ENCODE data around the gene LRRC4B.
"Not testable (repeated sequence)": the region's sequence is repeated elsewhere in the genome, so short reads cannot be mapped to it uniquely, and the experiment has no call there.

The LRRC4B gene, protein sequence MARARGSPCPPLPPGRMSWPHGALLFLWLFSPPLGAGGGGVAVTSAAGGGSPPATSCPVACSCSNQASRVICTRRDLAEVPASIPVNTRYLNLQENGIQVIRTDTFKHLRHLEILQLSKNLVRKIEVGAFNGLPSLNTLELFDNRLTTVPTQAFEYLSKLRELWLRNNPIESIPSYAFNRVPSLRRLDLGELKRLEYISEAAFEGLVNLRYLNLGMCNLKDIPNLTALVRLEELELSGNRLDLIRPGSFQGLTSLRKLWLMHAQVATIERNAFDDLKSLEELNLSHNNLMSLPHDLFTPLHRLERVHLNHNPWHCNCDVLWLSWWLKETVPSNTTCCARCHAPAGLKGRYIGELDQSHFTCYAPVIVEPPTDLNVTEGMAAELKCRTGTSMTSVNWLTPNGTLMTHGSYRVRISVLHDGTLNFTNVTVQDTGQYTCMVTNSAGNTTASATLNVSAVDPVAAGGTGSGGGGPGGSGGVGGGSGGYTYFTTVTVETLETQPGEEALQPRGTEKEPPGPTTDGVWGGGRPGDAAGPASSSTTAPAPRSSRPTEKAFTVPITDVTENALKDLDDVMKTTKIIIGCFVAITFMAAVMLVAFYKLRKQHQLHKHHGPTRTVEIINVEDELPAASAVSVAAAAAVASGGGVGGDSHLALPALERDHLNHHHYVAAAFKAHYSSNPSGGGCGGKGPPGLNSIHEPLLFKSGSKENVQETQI

DNA sequence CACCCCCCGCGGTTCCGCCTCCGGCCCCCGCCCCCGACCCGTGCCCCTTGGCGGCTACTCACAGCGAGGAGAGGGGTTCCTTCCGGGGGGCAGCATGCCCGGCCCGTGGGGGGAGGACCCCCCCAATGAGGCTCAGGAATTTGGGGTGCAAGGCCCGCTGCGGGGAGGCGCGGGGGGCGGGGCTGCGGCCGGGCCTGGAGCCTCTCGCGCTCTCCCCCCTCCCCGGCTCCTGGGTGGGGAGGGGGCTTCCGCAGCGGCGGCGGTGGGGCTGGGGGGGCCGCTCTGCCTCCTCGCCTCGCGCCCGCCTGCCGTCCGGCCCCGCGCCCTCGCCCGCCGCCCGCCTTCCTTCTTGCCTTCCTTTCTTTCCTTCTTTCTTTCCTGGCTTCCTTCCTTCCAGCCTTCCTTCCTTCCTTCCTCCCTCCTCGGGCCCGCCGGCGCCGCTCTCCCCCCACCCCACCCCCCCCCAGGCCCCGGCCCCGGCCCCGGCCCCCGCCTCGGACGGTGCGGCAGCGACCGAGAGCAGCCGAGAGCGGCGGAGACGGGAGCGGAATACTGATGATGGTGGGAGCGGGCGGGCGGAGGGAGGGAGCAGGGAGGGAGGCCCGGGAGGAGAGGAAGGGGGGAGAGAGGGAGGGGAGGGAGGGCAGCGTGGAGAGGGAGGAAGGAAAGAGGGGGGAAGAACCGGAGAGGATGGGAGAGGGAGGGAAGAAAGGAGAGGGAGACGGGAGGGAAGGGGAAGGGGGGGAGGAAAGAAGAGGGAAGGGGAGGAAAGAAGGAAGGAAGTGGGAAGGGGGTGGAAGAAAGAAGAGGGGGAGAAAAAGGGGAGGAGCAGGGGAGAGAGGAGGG, at the start of gene LRRC4B:
Gene LRRC4B, minus strand, starts transcription at position 554 of the 846 bp plus-strand sequence. CDS start 19,597 bp downstream, outside the sequence.
- POLR2A ChIA-PET = no interaction called here
- DNase-seq (ENCODE audit: extremely low spot score) = no peak
- CTCF ChIA-PET = interaction anchor here (1.9 kb wide), 1 partner anchor 12 kb away, joined by 11 read pairs; no protein-coding TSS in a partner anchor
- TF ChIP-seq, protein P1, sequence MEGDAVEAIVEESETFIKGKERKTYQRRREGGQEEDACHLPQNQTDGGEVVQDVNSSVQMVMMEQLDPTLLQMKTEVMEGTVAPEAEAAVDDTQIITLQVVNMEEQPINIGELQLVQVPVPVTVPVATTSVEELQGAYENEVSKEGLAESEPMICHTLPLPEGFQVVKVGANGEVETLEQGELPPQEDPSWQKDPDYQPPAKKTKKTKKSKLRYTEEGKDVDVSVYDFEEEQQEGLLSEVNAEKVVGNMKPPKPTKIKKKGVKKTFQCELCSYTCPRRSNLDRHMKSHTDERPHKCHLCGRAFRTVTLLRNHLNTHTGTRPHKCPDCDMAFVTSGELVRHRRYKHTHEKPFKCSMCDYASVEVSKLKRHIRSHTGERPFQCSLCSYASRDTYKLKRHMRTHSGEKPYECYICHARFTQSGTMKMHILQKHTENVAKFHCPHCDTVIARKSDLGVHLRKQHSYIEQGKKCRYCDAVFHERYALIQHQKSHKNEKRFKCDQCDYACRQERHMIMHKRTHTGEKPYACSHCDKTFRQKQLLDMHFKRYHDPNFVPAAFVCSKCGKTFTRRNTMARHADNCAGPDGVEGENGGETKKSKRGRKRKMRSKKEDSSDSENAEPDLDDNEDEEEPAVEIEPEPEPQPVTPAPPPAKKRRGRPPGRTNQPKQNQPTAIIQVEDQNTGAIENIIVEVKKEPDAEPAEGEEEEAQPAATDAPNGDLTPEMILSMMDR (IDR thresholded peaks at IDR 0.05; ENCODE audit: control extremely low read depth, extremely low read depth, low read depth, missing control alignments) = no peak

DNA sequence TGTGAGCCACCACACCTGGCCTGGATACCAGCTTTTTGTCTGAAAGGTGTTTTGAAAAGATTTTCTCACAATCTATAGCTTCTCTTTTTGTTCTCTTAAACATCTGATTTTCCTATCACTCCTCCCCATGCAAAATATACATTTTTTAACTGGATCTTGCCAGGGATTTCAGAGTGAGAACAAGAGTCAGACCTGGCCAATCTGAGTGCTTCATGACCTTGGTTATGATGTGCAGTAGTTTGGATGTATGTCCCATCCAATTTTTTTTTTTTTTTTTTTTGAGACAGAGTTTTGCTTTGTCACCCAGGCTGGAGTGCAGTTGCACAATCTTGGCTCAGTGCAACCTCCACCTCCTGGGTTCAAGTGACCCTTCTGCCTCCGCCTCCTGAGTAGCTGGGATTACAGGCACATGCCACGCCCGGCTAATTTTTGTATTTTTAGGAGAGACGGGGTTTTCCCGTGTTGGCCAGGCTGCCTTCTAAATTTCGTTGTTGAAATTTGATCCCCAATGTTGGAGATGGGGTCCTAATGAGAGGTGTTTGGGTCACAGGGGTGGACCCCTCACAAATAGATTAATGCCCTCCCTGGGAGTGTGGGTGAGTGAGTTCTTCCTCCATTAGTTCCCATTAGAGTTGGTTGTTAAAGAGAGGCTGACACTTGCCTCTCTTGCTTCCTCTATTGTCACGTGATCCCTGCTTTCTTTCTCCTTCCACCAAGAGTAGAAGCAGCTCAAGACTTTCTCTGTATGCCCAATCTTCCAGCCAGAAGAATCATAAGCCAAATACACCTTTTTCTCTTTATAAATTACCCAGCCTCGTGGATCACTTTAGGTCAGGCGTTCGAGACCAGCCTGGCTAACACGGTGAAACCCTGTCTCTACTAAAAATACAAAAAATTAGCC, 44.5 kb upstream of the LRRC4B start:
- CTCF ChIA-PET; DNase-seq (ENCODE audit: extremely low spot score); POLR2A ChIA-PET: not testable (repeated sequence)

DNA sequence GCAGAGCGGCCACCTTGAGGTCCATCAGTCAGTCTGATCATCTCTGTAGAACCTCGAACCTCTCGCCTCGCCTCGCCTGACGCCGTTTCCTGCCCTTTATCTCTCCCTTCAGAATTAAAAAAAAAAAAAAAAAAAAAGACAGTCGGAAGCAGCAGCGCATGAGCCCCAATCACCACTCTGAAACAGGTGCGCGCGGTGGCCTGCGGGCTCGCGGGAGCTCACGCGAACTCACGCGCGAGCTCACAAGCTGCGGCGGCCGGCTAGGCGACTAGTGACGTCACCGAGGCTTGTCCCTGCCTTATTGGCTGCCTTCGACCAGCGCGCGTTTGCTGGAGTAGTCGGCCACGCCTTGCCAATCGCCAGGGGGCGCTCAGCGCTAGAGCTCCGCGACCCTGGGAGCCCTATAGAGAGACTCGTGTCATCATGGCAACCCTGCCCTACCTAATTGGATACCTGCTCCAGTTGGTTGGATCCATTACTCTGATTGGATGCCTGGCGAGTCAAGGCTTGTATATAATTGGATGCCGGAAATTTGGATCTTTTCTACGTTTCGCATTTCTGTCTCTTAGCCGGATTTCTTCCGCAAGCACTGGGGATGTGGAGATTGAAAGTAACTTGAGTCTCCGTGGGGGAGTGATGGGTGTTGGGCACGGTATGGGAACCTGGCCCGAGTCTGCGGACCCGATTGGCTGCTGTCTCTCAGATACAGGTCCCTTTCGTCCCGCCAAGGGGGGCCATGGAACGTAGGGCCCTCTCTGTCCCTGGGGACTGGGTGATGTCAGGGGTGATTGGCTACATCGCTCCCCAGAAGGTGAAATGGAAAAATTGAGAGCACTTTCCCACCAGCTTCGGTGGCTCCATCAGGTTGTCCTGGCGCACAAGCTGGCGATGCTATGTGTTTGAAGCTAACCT, 39.9 kb upstream of the LRRC4B start:
- POLR2A ChIA-PET = interaction anchor here (0.7 kb wide), 1 partner anchor 285 kb away, joined by 8 read pairs; no protein-coding TSS in a partner anchor
- CTCF ChIA-PET = no interaction called here
- peak; percentile 88 for DNase-seq (ENCODE audit: extremely low spot score)
- TF ChIP-seq, protein P1 (IDR thresholded peaks at IDR 0.05; ENCODE audit: control extremely low read depth, extremely low read depth, low read depth, missing control alignments) = peak; percentile 17

DNA sequence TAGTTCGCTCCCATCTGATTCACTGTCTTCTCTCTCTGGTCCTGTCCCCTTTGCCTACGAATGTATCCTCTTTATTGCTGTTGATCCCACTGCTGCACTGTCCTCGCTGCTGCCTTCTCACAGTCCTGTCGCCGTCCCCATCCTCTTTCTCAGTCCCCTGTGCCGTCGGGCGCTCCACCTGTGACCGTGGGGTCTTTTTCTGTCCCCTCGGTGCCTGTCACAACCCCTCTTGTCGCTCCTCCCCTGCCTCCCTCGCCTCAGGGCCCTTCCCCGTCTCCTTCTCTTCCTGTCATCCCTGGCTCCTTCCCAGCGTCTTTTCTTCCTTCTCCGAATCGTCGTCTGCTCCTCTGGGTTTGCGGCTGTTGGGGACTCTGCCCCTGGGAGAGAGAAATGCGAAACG, 39.2 kb upstream of the LRRC4B start:
- ChIA-PET CTCF (no interaction called here), POLR2A (no interaction called here)
- TF ChIP-seq, protein P1 (IDR thresholded peaks at IDR 0.05; ENCODE audit: control extremely low read depth, extremely low read depth, low read depth, missing control alignments) = no peak
- no peak for DNase-seq (ENCODE audit: extremely low spot score)

DNA sequence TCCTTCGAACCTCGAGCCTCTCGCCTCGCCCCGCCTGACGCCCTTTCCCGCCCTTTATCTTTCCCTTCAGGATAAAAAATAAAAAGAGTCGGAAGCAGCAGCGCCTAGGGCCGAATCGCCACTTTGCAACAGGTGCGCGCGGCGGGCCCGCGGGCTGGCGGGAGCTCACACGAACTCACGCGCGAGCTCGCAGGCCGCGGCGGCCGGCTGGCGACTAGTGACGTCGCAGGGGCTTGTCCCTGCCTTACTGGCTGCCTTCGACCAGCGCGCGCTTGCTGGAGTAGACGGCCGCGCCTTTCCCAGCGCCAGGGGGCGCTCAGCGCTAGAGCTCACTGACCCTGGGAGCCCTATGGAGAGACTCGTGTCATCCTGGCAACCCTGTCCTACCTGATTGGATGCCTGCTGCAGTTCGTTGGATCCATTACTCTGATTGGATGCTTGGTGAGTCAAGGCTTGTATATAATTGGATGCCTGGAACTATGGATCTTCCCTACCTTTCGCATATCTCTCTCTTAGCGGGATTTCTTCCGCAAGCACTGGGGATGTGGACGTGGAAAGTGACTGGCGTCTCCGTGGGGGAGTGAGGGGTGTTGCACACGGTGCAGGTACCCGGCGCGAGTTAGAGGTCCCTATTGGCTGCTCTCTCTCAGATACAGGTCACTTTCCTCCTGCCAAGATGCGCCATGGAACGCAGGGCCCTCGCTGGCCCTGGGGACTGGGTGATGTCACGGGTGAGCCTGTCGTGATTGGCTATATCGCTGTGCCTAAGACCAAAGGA, 38.0 kb upstream of the LRRC4B start:
- DNase-seq (ENCODE audit: extremely low spot score); CTCF ChIA-PET; POLR2A ChIA-PET: not testable (repeated sequence)

DNA sequence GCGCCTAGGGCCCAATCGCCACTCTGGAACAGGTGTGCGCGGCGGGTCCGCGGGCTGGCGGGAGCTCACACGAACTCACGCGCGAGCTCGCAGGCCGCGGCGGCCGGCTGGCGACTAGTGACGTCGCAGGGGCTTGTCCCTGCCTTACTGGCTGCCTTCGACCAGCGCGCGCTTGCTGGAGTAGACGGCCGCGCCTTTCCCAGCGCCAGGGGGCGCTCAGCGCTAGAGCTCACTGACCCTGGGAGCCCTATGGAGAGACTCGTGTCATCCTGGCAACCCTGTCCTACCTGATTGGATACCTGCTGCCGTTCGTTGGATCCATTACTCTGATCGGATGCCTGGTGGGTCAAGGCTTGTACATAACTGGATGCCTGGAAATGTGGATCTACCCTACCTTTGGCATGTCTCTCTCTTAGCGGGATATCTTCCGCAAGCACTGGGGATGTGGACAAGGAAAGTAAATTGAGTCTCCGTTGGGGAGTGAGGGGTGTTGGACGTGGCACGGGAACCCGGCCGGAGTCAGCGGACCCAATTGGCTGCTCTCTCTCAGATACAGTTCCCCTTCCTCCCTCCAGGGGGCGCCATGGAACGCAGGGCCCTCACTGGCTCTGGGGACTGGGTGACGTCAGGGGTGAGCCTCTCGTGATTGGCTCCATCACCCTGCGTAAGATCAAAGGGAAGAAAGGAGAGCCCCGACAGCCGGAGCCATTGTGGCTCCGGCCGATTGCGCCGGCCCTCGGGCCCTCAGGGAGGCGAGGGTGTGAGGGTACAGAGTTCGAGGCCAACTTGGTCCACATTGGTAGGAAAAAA, 36.2 kb upstream of the LRRC4B start:
- DNase-seq (ENCODE audit: extremely low spot score); POLR2A ChIA-PET; CTCF ChIA-PET: not testable (repeated sequence)

Measured in GM10248 (cell line).